Measurements from ENCODE around the gene EPHB1. TPM values are rescaled to one million over a fixed set of nuclear protein-coding genes. Genes with fewer than 3 reads are reported as not detected.

The EPHB1 gene
- total and polyA plus RNA-seq, 2 of the 13 experiments (the other 11 are each of a cell fraction or from before 2014, with no cell fraction given) = 0.07 to 0.21 TPM

- no TSS peak for BruUV-seq (replicated peaks)
- Histone ChIP-seq H3K9ac (ENCODE audit: insufficient read depth, low read depth, low read length) (no peak overlapping the region), H3K27me3 (ENCODE audit: control insufficient read depth in 1 of 2, insufficient read depth in 2 of 2, low read length in 2 of 2) (no peaks in the 10 kb centered on the region; a peak in 1 of 5 replicates), H4K20me1 (ENCODE audit: insufficient read depth, low read length) (no peaks in the 10 kb centered on the region), H3K9me3 (ENCODE audit: low read length) (no peaks in the 10 kb centered on the region), H3K4me2 (ENCODE audit: low read depth, low read length) (no peak overlapping the region), H3K4me3 (replicated peaks in 1 of 3; ENCODE audit: insufficient read depth in 1 of 3, low read depth in 2 of 3, low read length in 3 of 3) (no peak overlapping the region), H2AFZ (ENCODE audit: low read length) (no peak overlapping the region), H3K4me1 (ENCODE audit: insufficient read depth, low read length) (no peaks in the 10 kb centered on the region), H3K36me3 (replicated peaks in 1 of 2; ENCODE audit: control insufficient read depth in 1 of 2, insufficient read depth in 2 of 2, low read length in 2 of 2) (no peaks in the 10 kb centered on the region), H3K27ac (ENCODE audit: extremely low read length, insufficient read depth, low read length) (no peak overlapping the region), H3K79me2 (ENCODE audit: insufficient read depth, low read length) (no peaks in the 10 kb centered on the region)
- WGBS (ENCODE audit: low lambda C conversion rate) = 0% methylated on average over 1 of the region's 1 CpG
- intact Hi-C loops (cut with micrococcal nuclease; ENCODE audit: unreplicated experiment) (no loop called here), in situ Hi-C loops (cut with HindIII; ENCODE audit: extremely low pct_ligation_motif_present, low pct_unique_long_range_greater_than_20kb) (no loop called here)
- ATAC-seq = no peak
- ChIA-PET POLR2A (no interaction called here), CTCF (ENCODE audit: low intra/inter-chr PET ratio, low total read pairs) (no interaction called here)
- no peak for DNase-seq (ENCODE audit: low spot score)
- no peak for FAIRE-seq
- no peak for TF ChIP-seq ZNF550 (CRISPR knock-in tag; IDR thresholded peaks at IDR 0.05; ENCODE audit: borderline replicate concordance)
- no peak for TF ChIP-seq ZNF18 (CRISPR knock-in tag; IDR thresholded peaks at IDR 0.05; ENCODE audit: insufficient replicate concordance)
- TF ChIP-seq MAF1 (CRISPR knock-in tag; IDR thresholded peaks at IDR 0.05; ENCODE audit: borderline replicate concordance) = no peak
- TF ChIP-seq MTERF4 (CRISPR knock-in tag; IDR thresholded peaks at IDR 0.05) = no peak
- TF ChIP-seq ZNF549 (CRISPR knock-in tag; IDR thresholded peaks at IDR 0.05) = no peak
- no peak for TF ChIP-seq MEIS1 (CRISPR knock-in tag; IDR thresholded peaks at IDR 0.05; ENCODE audit: borderline replicate concordance)
- TF ChIP-seq POLR2AphosphoS2 (IDR thresholded peaks at IDR 0.05; ENCODE audit: low read depth, low read length) = no peak
- TF ChIP-seq ZMAT3 (CRISPR knock-in tag; conservative IDR thresholded peaks at IDR 0.05) = no peak
- no peak for TF ChIP-seq CHD2 (IDR thresholded peaks at IDR 0.05; ENCODE audit: low read depth, low read length)
- no peak for TF ChIP-seq LRRFIP1 (CRISPR knock-in tag; conservative IDR thresholded peaks at IDR 0.05)
- no peak for TF ChIP-seq CBX2 (IDR thresholded peaks at IDR 0.05; ENCODE audit: low read depth, low read length)
- TF ChIP-seq CBX2 (CRISPR knock-in tag; IDR thresholded peaks at IDR 0.05; ENCODE audit: low read depth) = no peak
- TF ChIP-seq ARID2 (CRISPR knock-in tag; IDR thresholded peaks at IDR 0.05; ENCODE audit: borderline replicate concordance) = no peak
- no peak for TF ChIP-seq MYNN (CRISPR knock-in tag; IDR thresholded peaks at IDR 0.05; ENCODE audit: low read depth)
Observed at GRCh38 chr3:134820994-134821393, 25.9 kb downstream of the EPHB1 start.
